K562 (cell line): ENCODE results near the gene ANKRD65. TPM values are rescaled to one million over a fixed set of nuclear protein-coding genes. Genes with fewer than 3 reads are reported as not detected.

Source experiments
- AFF1 ChIP-seq, 2 experiments: fragments of 450-650 bp; IDR thresholded peaks; 2 replicates each; pipeline ENCODE4 v1.6.1; 2018; ENCODE audit warnings: mild to moderate bottlenecking in 2 of 2, low read depth in 1 of 2; ENCODE audit not compliant: partially characterized antibody in 2 of 2
- ATF1 ChIP-seq, 2 experiments: fragments of 450-650 bp in 1 of 2; IDR thresholded peaks; 2 replicates each; pipeline ENCODE4 v1.6.1; 2016; ENCODE audit warnings: missing compliant biosample characterization in 1 of 2, missing genetic modification characterization in 1 of 2
- ATF4 ChIP-seq: fragments of 450-650 bp; formaldehyde crosslinking; IDR thresholded peaks from 2 replicates; pipeline ENCODE4 v1.4.0; 2022; ENCODE audit warnings: mild to moderate bottlenecking, moderate library complexity
- CCNT2 ChIP-seq: IDR thresholded peaks from 2 replicates; pipeline ENCODE4 v1.6.1; 2011; ENCODE audit warnings: borderline replicate concordance, low read depth, mild to moderate bottlenecking, moderate library complexity, mixed read lengths, low read length; ENCODE audit not compliant: insufficient read length; ENCODE audit errors: extremely low read depth
- E2F3 ChIP-seq: fragments of 250-450 bp; sonication (Bioruptor Pico); IDR thresholded peaks from 2 replicates; pipeline ENCODE4 v1.4.0; 2020; ENCODE audit warnings: mild to moderate bottlenecking
- E2F8 ChIP-seq: fragments of 450-650 bp; IDR thresholded peaks from 2 replicates; pipeline ENCODE4 v1.7.1; 2018; ENCODE audit warnings: mild to moderate bottlenecking, low read depth; ENCODE audit not compliant: partially characterized antibody
- HCFC1 ChIP-seq: IDR thresholded peaks from 2 replicates; pipeline ENCODE4 v1.6.1; 2012; ENCODE audit warnings: low read depth, low read length, improper control_type of control experiment
- JUN ChIP-seq, 2 experiments: sonication (generic) in 1 of 2; formaldehyde crosslinking in 1 of 2; IDR thresholded peaks; 2 replicates each; pipeline versions ENCODE4 v1.6.1 to v1.8.0; 2012 to 2022; ENCODE audit warnings: borderline replicate concordance in 2 of 2, mild to moderate bottlenecking in 2 of 2, improper control_type of control experiment in 1 of 2, low read depth in 1 of 2, low read length in 1 of 2, missing genetic modification reagents in 1 of 2
- KAT2B ChIP-seq: IDR thresholded peaks from one replicate; pipeline ENCODE4 v1.6.1; 2012; ENCODE audit warnings: low read depth, mild to moderate bottlenecking, control low read depth, inconsistent platforms, low read length, moderate library complexity
- KAT7 ChIP-seq: sonication (generic); formaldehyde crosslinking; IDR thresholded peaks from 2 replicates; pipeline ENCODE4 v1.8.0; 2022; ENCODE audit warnings: missing genetic modification reagents, mild to moderate bottlenecking, borderline replicate concordance
- MXD1 ChIP-seq: fragments of 250-450 bp; sonication (Bioruptor Pico); IDR thresholded peaks from 2 replicates; pipeline ENCODE4 v1.8.0; 2021; ENCODE audit warnings: borderline replicate concordance, mild to moderate bottlenecking, moderate library complexity; ENCODE audit not compliant: poor library complexity, severe bottlenecking
- PKNOX1 ChIP-seq: fragments of 450-650 bp; IDR thresholded peaks from 2 replicates; pipeline ENCODE4 v1.6.1; 2016
- PTBP1 ChIP-seq: fragments of 200-400 bp; formaldehyde crosslinking; IDR thresholded peaks from 2 replicates; pipeline ENCODE4 v1.6.1; 2017; ENCODE audit warnings: low read depth, low read length
- SPI1 ChIP-seq: IDR thresholded peaks from 2 replicates; pipeline ENCODE4 v1.6.1; 2011; ENCODE audit warnings: low read depth, low read length, control low read depth, borderline replicate concordance
- ZC3H11A ChIP-seq: IDR thresholded peaks from 2 replicates; pipeline ENCODE4 v1.6.1; 2012; ENCODE audit warnings: low read depth, low read length, improper control_type of control experiment
- ZNF77 ChIP-seq: fragments of 250-450 bp; sonication (Bioruptor Pico); IDR thresholded peaks from 2 replicates; pipeline ENCODE4 v1.5.0; 2020
- polyA plus RNA-seq, 8 experiments: library from polyadenylated mRNA; depleted of rRNA in 4 of 8; stranded (reverse) in 5 of 8; unstranded in 3 of 8; fragments of >200 nt; fragmentation: Nextera tagmentation in 2 of 8; fragmentation: Illumina TruSeq in 1 of 8; extraction: Ambion mirVana in 2 of 8; extraction: Trizol in 1 of 8; gene quantifications; 2 replicates each; pipeline versions ENCODE4 v1.2.1 to v1.2.3, GENCODE V29; 2011 to 2014; ENCODE audit warnings: inconsistent platforms in 1 of 8, missing spikeins in 1 of 8
- total RNA-seq, 7 experiments: library from RNA; depleted of rRNA in 6 of 7; stranded (reverse); fragments of >200 nt in 6 of 7; fragmentation: Illumina TruSeq in 2 of 7; extraction: Trizol in 2 of 7; gene quantifications; 2 replicates each; pipeline versions ENCODE4 v1.2.1 to v1.2.3, GENCODE V29; 2011 to 2021; ENCODE audit warnings: low replicate concordance in 1 of 7

ANKRD65 gene
- total and polyA plus RNA-seq, 9 of the 15 experiments (the other 6 are each of a cell fraction or from before 2014, with no cell fraction given): not detected

GRCh38 chr1:1399187-1399871 lies 21.7 kb downstream of the ANKRD65 start, which contains the start of gene CCNL2 (continued):
- TF ChIP-seq ZC3H11A (no peak; the same call in 1 of the 2 replicates), SPI1 (no peak), ZNF77 (CRISPR knock-in tag) (no peak), KAT7 (CRISPR knock-in tag) (peak; percentile 74; the same call in 1 of the 2 replicates), KAT2B (peak; percentile 93), CCNT2 (peak; percentile 95), MXD1 (peak; percentile 70), ATF4 (CRISPR knock-in tag) (0 out of 2 replicates have a peak, but pooled peaks have one; percentile 56), PKNOX1 (peak; percentile 100), E2F8 (peak; percentile 92), AFF1 (IDR thresholded peaks at IDR 0.05; ENCODE audit: low read depth in 1 of 2, partially characterized antibody in 2 of 2) (peak in 1 of 2 experiments; percentile 54), E2F3 (peak; percentile 61; the same call in 1 of the 2 replicates), PTBP1 (no peak), ATF1 (CRISPR knock-in tag; IDR thresholded peaks at IDR 0.05) (peak; percentile 80), ATF1 (tag; IDR thresholded peaks at IDR 0.05) (peak; percentile 98), JUN (IDR thresholded peaks at IDR 0.05; ENCODE audit: borderline replicate concordance, low read depth, low read length) (peak; percentile 70; the same call in 1 of the 2 replicates), JUN (CRISPR knock-in tag; IDR thresholded peaks at IDR 0.05; ENCODE audit: borderline replicate concordance) (no peak), HCFC1 (peak; percentile 85)
